Measurements from ENCODE around the gene PCCA. TPM values are rescaled to one million over a fixed set of nuclear protein-coding genes. Genes with fewer than 3 reads are reported as not detected.

The PCCA gene
- total and polyA plus RNA-seq, 2 donors (not counting 1 experiment from before 2014, with no cell fraction given): 4.8 to 17.4 TPM

GRCh38 chr13:100130092-100130491 is 41.2 kb downstream of the PCCA start:
- no peaks in the 10 kb centered on the region for H3K9me3 ChIP-seq (ENCODE audit: control extremely low read depth in 1 of 3, control insufficient read depth in 2 of 3, insufficient read depth in 1 of 3, low read length in 2 of 3)
- CTCF ChIA-PET: no interaction called here
- WGBS (ENCODE audit: insufficient coverage): 88% methylated on average over 1 of the region's 1 CpG
- H3K27me3 Mint-ChIP-seq: no peaks in the 10 kb centered on the region
- H3K4me1 ChIP-seq (ENCODE audit: control insufficient read depth in 2 of 2, insufficient read depth in 2 of 2, low read length in 2 of 2): peaks cover 6 to 11% of the 10 kb centered on the region in 2 donors
- intact Hi-C loops (cut with micrococcal nuclease): no loop called here
- peak overlapping the region; percentile 62 for H3K27ac Mint-ChIP-seq
- peaks cover 12% of the 10 kb centered on the region for H3K4me1 Mint-ChIP-seq
- no peak overlapping the region for H2AFZ ChIP-seq (ENCODE audit: insufficient read depth, low read depth, low read length, poor library complexity, severe bottlenecking)
- H3K4me3 ChIP-seq (ENCODE audit: control extremely low read depth in 1 of 5, extremely low read depth in 1 of 5, insufficient read depth in 1 of 5, low read depth in 2 of 5, low read length in 4 of 5): no peak overlapping the region
- no peak for ATAC-seq (ENCODE audit: low read depth)
- no peak overlapping the region for H3K4me2 ChIP-seq (replicated peaks; ENCODE audit: low read depth, low read length, poor library complexity, severe bottlenecking)
- no peak overlapping the region for H3K9ac ChIP-seq (ENCODE audit: low read length)
- H3K27me3 ChIP-seq (replicated peaks in 1 of 4; ENCODE audit: control extremely low read depth in 1 of 4, control insufficient read depth in 3 of 4, insufficient read depth in 4 of 4, low read length in 3 of 4): no peaks in the 10 kb centered on the region
- POLR2A ChIA-PET: no interaction called here
- no peak for TF ChIP-seq EZH2 (IDR thresholded peaks at IDR 0.05; ENCODE audit: borderline replicate concordance, insufficient read depth, low read depth, low read length, poor library complexity, severe bottlenecking)
- H3K79me2 ChIP-seq (ENCODE audit: control insufficient read depth, insufficient read depth, low read length): no peaks in the 10 kb centered on the region
- no peaks in the 10 kb centered on the region for H4K20me1 ChIP-seq (ENCODE audit: control insufficient read depth, insufficient read depth, low read length, poor library complexity, severe bottlenecking)
- no peaks in the 10 kb centered on the region for H3K36me3 ChIP-seq (replicated peaks in 1 of 2; ENCODE audit: control extremely low read depth in 1 of 2, control insufficient read depth in 1 of 2, extremely low read depth in 1 of 2, insufficient read depth in 2 of 2, low read length in 1 of 2)
- H3K4me3 Mint-ChIP-seq: no peak overlapping the region
- H3K27ac ChIP-seq (ENCODE audit: low read length in 2 of 2): no peak overlapping the region
- no peak for DNase-seq
- H3K9me3 Mint-ChIP-seq (ENCODE audit: insufficient read depth): no peaks in the 10 kb centered on the region

GRCh38 chr13:100130930-100131511 is 42.1 kb downstream of the PCCA start:
- 100% methylated on average over 3 of the region's 6 CpGs for WGBS (ENCODE audit: insufficient coverage)
- Mint-ChIP-seq H3K27ac (no peak overlapping the region), H3K27me3 (no peaks in the 10 kb centered on the region), H3K4me3 (no peak overlapping the region), H3K9me3 (ENCODE audit: insufficient read depth) (no peaks in the 10 kb centered on the region), H3K4me1 (peaks cover 12% of the 10 kb centered on the region)
- Histone ChIP-seq H3K27ac (ENCODE audit: low read length in 2 of 2) (no peak overlapping the region), H3K9me3 (ENCODE audit: control extremely low read depth in 1 of 3, control insufficient read depth in 2 of 3, insufficient read depth in 1 of 3, low read length in 2 of 3) (no peaks in the 10 kb centered on the region), H4K20me1 (ENCODE audit: control insufficient read depth, insufficient read depth, low read length, poor library complexity, severe bottlenecking) (no peaks in the 10 kb centered on the region), H3K9ac (ENCODE audit: low read length) (no peak overlapping the region), H3K4me1 (ENCODE audit: control insufficient read depth in 2 of 2, insufficient read depth in 2 of 2, low read length in 2 of 2) (peaks cover 6 to 11% of the 10 kb centered on the region in 2 donors), H3K79me2 (ENCODE audit: control insufficient read depth, insufficient read depth, low read length) (no peaks in the 10 kb centered on the region), H3K27me3 (replicated peaks in 1 of 4; ENCODE audit: control extremely low read depth in 1 of 4, control insufficient read depth in 3 of 4, insufficient read depth in 4 of 4, low read length in 3 of 4) (no peaks in the 10 kb centered on the region), H3K36me3 (replicated peaks in 1 of 2; ENCODE audit: control extremely low read depth in 1 of 2, control insufficient read depth in 1 of 2, extremely low read depth in 1 of 2, insufficient read depth in 2 of 2, low read length in 1 of 2) (no peaks in the 10 kb centered on the region), H3K4me3 (ENCODE audit: control extremely low read depth in 1 of 5, extremely low read depth in 1 of 5, insufficient read depth in 1 of 5, low read depth in 2 of 5, low read length in 4 of 5) (no peak overlapping the region), H3K4me2 (replicated peaks; ENCODE audit: low read depth, low read length, poor library complexity, severe bottlenecking) (no peak overlapping the region), H2AFZ (ENCODE audit: insufficient read depth, low read depth, low read length, poor library complexity, severe bottlenecking) (no peak overlapping the region)
- DNase-seq (no peak), ATAC-seq (ENCODE audit: low read depth) (no peak)
- ChIA-PET CTCF (no interaction called here), POLR2A (no interaction called here)
- TF ChIP-seq EZH2 (IDR thresholded peaks at IDR 0.05; ENCODE audit: borderline replicate concordance, insufficient read depth, low read depth, low read length, poor library complexity, severe bottlenecking): no peak
- no peak for TF ChIP-seq CTCF (IDR thresholded peaks at IDR 0.05)
- intact Hi-C loops (cut with micrococcal nuclease): no loop called here
